LNCaP clone FGC (cell line): ENCODE measurements around the gene ALX3.

Experiments
- DNase-seq: peaks from one replicate; pipeline ENCODE4 v3.0.0-alpha.2; 2011; ENCODE audit warnings: low read depth
- H3K4me3 ChIP-seq: 2 replicates; pipeline ENCODE4 v1.5.1; 2011; ENCODE audit warnings: mild to moderate bottlenecking, low read depth, low read length, control low read depth
- CTCF ChIP-seq: IDR thresholded peaks from 2 replicates; pipeline ENCODE4 v1.5.1; 2012; ENCODE audit warnings: mild to moderate bottlenecking; ENCODE audit not compliant: control insufficient read depth, insufficient read depth; ENCODE audit errors: extremely low read depth

Gene ALX3

GRCh38 chr1:110074166-110074565 is 3.7 kb upstream of the ALX3 start:
- TF ChIP-seq CTCF = no peak

GRCh38 chr1:110070282-110070669 is 196 bp downstream of the ALX3 start:
- no peak for TF ChIP-seq CTCF
- H3K4me3 ChIP-seq = no peak overlapping the region
- no peak for DNase-seq

More at GRCh38 chr1:110074166-110074565, 3.7 kb upstream of the ALX3 start:
- no peak for DNase-seq
- H3K4me3 ChIP-seq = no peak overlapping the region

- TF ChIP-seq CTCF = no peak
Measured at GRCh38 chr1:110069404-110070281, 829 bp downstream of the ALX3 start.

GRCh38 chr1:110068646-110069403 is 1.6 kb downstream of the ALX3 start:
- no peak overlapping the region for H3K4me3 ChIP-seq

More at GRCh38 chr1:110069404-110070281, 829 bp downstream of the ALX3 start:
- DNase-seq = no peak
- no peak overlapping the region for H3K4me3 ChIP-seq

GRCh38 chr1:110067893-110068645 is 2.4 kb downstream of the ALX3 start:
- DNase-seq = no peak
- TF ChIP-seq CTCF = no peak
- H3K4me3 ChIP-seq = no peak overlapping the region

More at GRCh38 chr1:110068646-110069403, 1.6 kb downstream of the ALX3 start:
- no peak for DNase-seq
- no peak for TF ChIP-seq CTCF

- no peak overlapping the region for H3K4me3 ChIP-seq
- no peak for TF ChIP-seq CTCF
- no peak for DNase-seq
Measured at GRCh38 chr1:110067479-110067892, 3.0 kb downstream of the ALX3 start.
